Lung (tissue), 12 donors: ENCODE measurements around the gene STK32B. TPM values are rescaled to one million over a fixed set of nuclear protein-coding genes. Genes with fewer than 3 reads are reported as not detected.
"Not testable (repeated sequence)": the region's sequence is repeated elsewhere in the genome, so short reads cannot be mapped to it uniquely, and the experiment has no call there.

Experiments used
- ATAC-seq: fragments of 200-7000 bp; cut with Tn5 transposase; one replicate; pipeline ENCODE4 v1.9.1; 2020; ENCODE audit warnings: moderate number of reproducible peaks; ENCODE audit not compliant: insufficient read depth, low FRiP score
- DNase-seq, 3 donors: peaks; one replicate each; pipeline ENCODE4 v3.0.0-alpha.2; 2013 to 2017
- H3K27ac ChIP-seq, 2 donors: one replicate each; pipeline ENCODE4 v1.5.1; 2013; ENCODE audit warnings: mild to moderate bottlenecking in 2 of 2, moderate library complexity in 2 of 2, control low read depth in 1 of 2, inconsistent platforms in 1 of 2, low read depth in 1 of 2, low read length in 1 of 2
- H3K27me3 ChIP-seq, 3 donors: one replicate each; pipeline ENCODE4 v1.5.1; 2013; ENCODE audit warnings: low read length in 2 of 3; ENCODE audit not compliant: control insufficient read depth in 3 of 3, insufficient read depth in 3 of 3
- H3K36me3 ChIP-seq, 4 donors: one replicate each; pipeline ENCODE4 v1.5.1; 2013; ENCODE audit warnings: low read length in 4 of 4, mild to moderate bottlenecking in 1 of 4, moderate library complexity in 1 of 4; ENCODE audit not compliant: control insufficient read depth in 4 of 4, insufficient read depth in 4 of 4
- H3K4me1 ChIP-seq, 5 donors: one replicate each; pipeline ENCODE4 v1.5.1; 2013; ENCODE audit warnings: low read length in 5 of 5, mild to moderate bottlenecking in 2 of 5, moderate library complexity in 1 of 5; ENCODE audit not compliant: control insufficient read depth in 5 of 5, insufficient read depth in 5 of 5
- H3K4me3 ChIP-seq: one replicate; pipeline ENCODE4 v1.5.1; 2013; ENCODE audit warnings: mild to moderate bottlenecking, control low read depth, moderate library complexity
- H3K9ac ChIP-seq, 2 donors: one replicate each; pipeline ENCODE4 v1.5.1; 2013; ENCODE audit warnings: low read length in 2 of 2, control low read depth in 1 of 2; ENCODE audit not compliant: insufficient read depth in 1 of 2
- H3K9me3 ChIP-seq, 4 donors: one replicate each; pipeline ENCODE4 v1.5.1; 2013; ENCODE audit warnings: low read length in 3 of 4, mild to moderate bottlenecking in 1 of 4, moderate library complexity in 1 of 4; ENCODE audit not compliant: control insufficient read depth in 4 of 4, insufficient read depth in 3 of 4
- WGBS, 2 donors: extraction: QIAGEN DNeasy Blood & Tissue Kit; methylation state at CpG; one replicate each; pipeline ENCODE4 v1.1.7; 2013; 5-methylcytosine and 5-hydroxymethylcytosine counted together
- polyA plus RNA-seq, 2 donors: library from polyadenylated mRNA; stranded (reverse); fragments of 200-250 nt; gene quantifications; one replicate each; pipeline ENCODE4 v1.2.1, GENCODE V29; 2013
- total RNA-seq, 2 donors: library from RNA; depleted of rRNA in 1 of 2; stranded (reverse); fragments of >200 nt in 1 of 2; gene quantifications; one replicate each; pipeline ENCODE4 v1.2.1, GENCODE V29; 2014 to 2021
- TF ChIP-seq, protein P1 (sequence below): IDR thresholded peaks from 2 replicates; pipeline ENCODE4 v1.5.1; 2012; ENCODE audit warnings: mild to moderate bottlenecking; ENCODE audit errors: control extremely low read depth, extremely low read depth
- donor health status: control.
- donor health status: control.
- donor health status: Bipolar disorder and iron deficiency.
- donor health status: healthy.
- donor health status: DM: yes; HTN: yes; CAD: no.

STK32B gene
- total and polyA plus RNA-seq, 4 donors = 0.29 to 2.2 (median 1.4) TPM

DNA sequence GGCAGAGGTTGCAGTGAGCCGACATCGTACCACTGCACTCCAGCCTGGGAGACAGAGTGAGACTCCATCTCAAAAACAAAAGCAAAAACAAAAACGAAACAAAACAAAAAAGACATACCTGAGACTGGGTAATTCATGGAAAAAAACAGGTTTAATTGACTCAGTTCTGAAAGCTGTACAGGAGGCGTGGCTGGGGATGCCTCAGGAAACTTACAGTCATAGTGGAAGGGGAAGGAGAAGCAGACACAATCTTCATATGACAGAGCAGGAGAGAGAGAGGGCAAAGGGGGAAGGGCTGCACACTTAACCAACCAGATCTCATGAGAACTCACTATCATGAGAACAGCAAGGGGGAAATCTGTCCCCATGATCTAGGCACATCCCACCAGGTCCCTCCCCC lies 229.5 kb downstream of the STK32B start:
- Histone ChIP-seq H3K4me3 (no peak overlapping the region), H3K4me1 (no peaks in the 10 kb centered on the region), H3K27ac (no peak overlapping the region), H3K9ac (no peak overlapping the region), H3K36me3 (no peaks in the 10 kb centered on the region), H3K9me3 (no peaks in the 10 kb centered on the region), H3K27me3 (peaks cover 0 to 4% (median 0%) of the 10 kb centered on the region in 3 donors)
- TF ChIP-seq, protein P1, sequence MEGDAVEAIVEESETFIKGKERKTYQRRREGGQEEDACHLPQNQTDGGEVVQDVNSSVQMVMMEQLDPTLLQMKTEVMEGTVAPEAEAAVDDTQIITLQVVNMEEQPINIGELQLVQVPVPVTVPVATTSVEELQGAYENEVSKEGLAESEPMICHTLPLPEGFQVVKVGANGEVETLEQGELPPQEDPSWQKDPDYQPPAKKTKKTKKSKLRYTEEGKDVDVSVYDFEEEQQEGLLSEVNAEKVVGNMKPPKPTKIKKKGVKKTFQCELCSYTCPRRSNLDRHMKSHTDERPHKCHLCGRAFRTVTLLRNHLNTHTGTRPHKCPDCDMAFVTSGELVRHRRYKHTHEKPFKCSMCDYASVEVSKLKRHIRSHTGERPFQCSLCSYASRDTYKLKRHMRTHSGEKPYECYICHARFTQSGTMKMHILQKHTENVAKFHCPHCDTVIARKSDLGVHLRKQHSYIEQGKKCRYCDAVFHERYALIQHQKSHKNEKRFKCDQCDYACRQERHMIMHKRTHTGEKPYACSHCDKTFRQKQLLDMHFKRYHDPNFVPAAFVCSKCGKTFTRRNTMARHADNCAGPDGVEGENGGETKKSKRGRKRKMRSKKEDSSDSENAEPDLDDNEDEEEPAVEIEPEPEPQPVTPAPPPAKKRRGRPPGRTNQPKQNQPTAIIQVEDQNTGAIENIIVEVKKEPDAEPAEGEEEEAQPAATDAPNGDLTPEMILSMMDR = no peak
- WGBS, 2 donors = 73 to 75% methylated on average over 4 of the region's 4 CpGs
- ATAC-seq (no peak), DNase-seq (no peak)

- ATAC-seq (no peak), DNase-seq (no peak)
- Histone ChIP-seq H3K9ac (no peak overlapping the region), H3K36me3 (no peaks in the 10 kb centered on the region), H3K9me3 (no peaks in the 10 kb centered on the region), H3K27ac (no peak overlapping the region), H3K4me1 (no peaks in the 10 kb centered on the region), H3K27me3 (peaks cover 0 to 4% (median 0%) of the 10 kb centered on the region in 3 donors), H3K4me3 (no peak overlapping the region)
- WGBS, 2 donors = 84 to 89% methylated on average over 2 of the region's 2 CpGs
- TF ChIP-seq, protein P1 = no peak
These were observed 232.6 kb downstream of the STK32B start for GRCh38 chr4:5283837-5284236.

DNA sequence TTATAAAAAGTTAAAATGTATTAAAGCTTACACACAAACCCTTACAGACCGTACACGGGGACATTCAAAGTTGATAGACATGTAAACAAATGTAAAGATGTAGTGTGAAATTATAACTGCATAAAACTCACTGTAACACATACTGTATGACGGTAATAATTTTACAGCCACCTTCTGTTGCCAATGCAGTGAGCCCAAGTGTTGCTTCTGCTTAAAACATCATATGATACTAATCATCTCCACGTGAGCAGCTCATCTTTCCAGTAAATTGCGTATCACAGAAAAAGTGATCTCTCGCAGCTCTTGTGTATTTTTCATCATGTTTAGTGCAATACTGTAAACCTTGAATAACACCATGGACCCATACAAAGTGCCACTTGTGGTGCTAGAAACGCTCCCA lies 233.2 kb downstream of the STK32B start:
- DNase-seq = no peak
- peaks cover 0 to 4% (median 0%) of the 10 kb centered on the region in 3 donors for H3K27me3 ChIP-seq
- H3K27ac ChIP-seq = no peak overlapping the region
- no peak overlapping the region for H3K4me3 ChIP-seq
- no peak for ATAC-seq
- TF ChIP-seq, protein P1 = no peak
- no peaks in the 10 kb centered on the region for H3K9me3 ChIP-seq
- WGBS, 2 donors = 81 to 88% methylated on average over 7 of the region's 7 CpGs
- no peaks in the 10 kb centered on the region for H3K4me1 ChIP-seq
- H3K9ac ChIP-seq = no peak overlapping the region
- H3K36me3 ChIP-seq = no peaks in the 10 kb centered on the region

DNA sequence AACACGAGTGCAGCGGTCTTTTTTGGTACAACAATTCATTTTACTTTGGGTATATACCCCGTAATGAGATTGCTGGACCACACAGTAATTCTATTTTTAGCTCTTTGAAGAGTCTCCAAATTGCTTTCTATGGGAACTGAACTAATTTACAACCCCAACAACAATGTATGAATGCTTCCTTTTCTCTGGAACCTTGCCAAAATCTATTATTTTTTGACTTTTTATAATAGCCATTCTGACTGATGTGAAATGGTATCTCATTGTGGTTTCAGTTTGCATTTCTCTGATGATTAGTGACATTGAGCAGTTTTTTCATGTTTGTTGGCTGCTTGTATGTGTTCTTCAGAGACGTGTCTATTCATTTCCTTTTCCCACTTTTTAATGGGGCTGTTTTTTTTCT lies 240.8 kb downstream of the STK32B start:
- no peaks in the 10 kb centered on the region for H3K9me3 ChIP-seq
- H3K9ac ChIP-seq = no peak overlapping the region
- no peak overlapping the region for H3K27ac ChIP-seq
- ATAC-seq = no peak
- H3K4me3 ChIP-seq = no peak overlapping the region
- no peaks in the 10 kb centered on the region for H3K4me1 ChIP-seq
- WGBS, 2 donors = 57 to 65% methylated on average over 4 of the region's 4 CpGs
- H3K36me3 ChIP-seq = no peaks in the 10 kb centered on the region
- DNase-seq = no peak
- TF ChIP-seq, protein P1 = no peak
- H3K27me3 ChIP-seq = peaks cover 0 to 2% (median 0%) of the 10 kb centered on the region in 3 donors

GRCh38 chr4:5298000-5298787 lies 246.9 kb downstream of the STK32B start:
- not testable (repeated sequence) for DNase-seq, H3K9me3 ChIP-seq, H3K9ac ChIP-seq, H3K4me1 ChIP-seq, H3K36me3 ChIP-seq, H3K4me3 ChIP-seq, ATAC-seq, H3K27me3 ChIP-seq, H3K27ac ChIP-seq
- 74 to 86% methylated on average over 9 of the region's 9 CpGs for WGBS, 2 donors
